AG04450 (cell line): ENCODE measurements around the gene INO80E. TPM values are rescaled to one million over a fixed set of nuclear protein-coding genes. Genes with fewer than 3 reads are reported as not detected.

Source experiments
- CTCF ChIA-PET: fragments of 300-600, 350-600 bp; formaldehyde crosslinking; extraction: SDS; loops from one replicate; lab custom pipeline; 2022; ENCODE audit warnings: antibody characterized with exemption, inconsistent platforms; lab: Charles Lee
- POLR2A ChIA-PET: fragments of 350-600 bp; formaldehyde crosslinking; extraction: SDS; loops from one replicate; lab custom pipeline; 2021; ENCODE audit warnings: antibody characterized with exemption, inconsistent platforms; lab: Yijun Ruan, JAX
- DNase-seq: peaks from one replicate; pipeline ENCODE4 v3.0.0-alpha.2; 2011; ENCODE audit warnings: low read depth, low spot score
- H3K27ac ChIP-seq: one replicate; pipeline ENCODE4 v1.5.1; 2012; ENCODE audit warnings: low read depth, low read length, control low read depth
- H3K27me3 ChIP-seq: one replicate; pipeline ENCODE4 v1.6.0; 2012; ENCODE audit warnings: low read length; ENCODE audit not compliant: control insufficient read depth, insufficient read depth
- H3K4me3 ChIP-seq: 2 replicates; pipeline ENCODE4 v1.5.1; 2011; ENCODE audit warnings: mild to moderate bottlenecking, low read depth, low read length, control low read depth
- H3K9me3 ChIP-seq: 2 replicates; pipeline ENCODE4 v1.5.1; 2012; ENCODE audit warnings: low read length; ENCODE audit not compliant: control insufficient read depth, insufficient read depth
- CTCF ChIP-seq: IDR thresholded peaks from 2 replicates; pipeline ENCODE4 v1.5.1; 2011; ENCODE audit warnings: low read depth, low read length, control low read depth, inconsistent platforms
- polyA plus RNA-seq: library from polyadenylated mRNA; depleted of rRNA; stranded (reverse); fragments of >200 nt; gene quantifications from 2 replicates; pipeline ENCODE4 v1.2.3, GENCODE V29; 2011

Gene INO80E
- polyA plus RNA-seq, 1 experiment: 27.3 TPM

GRCh38 chr16:29988346-29989075 is 7.5 kb upstream of the INO80E start:
- ChIA-PET CTCF (interaction anchor here (0.6 kb wide), 1 partner anchor 16 kb away, joined by 9 read pairs; no protein-coding TSS in a partner anchor), POLR2A (no interaction called here)
- no peaks in the 10 kb centered on the region; the same call in 1 of the 2 replicates for H3K9me3 ChIP-seq
- H3K27ac ChIP-seq: no peak overlapping the region
- no peak for DNase-seq
- TF ChIP-seq CTCF: no peak
- no peak overlapping the region for H3K4me3 ChIP-seq
- no peaks in the 10 kb centered on the region for H3K27me3 ChIP-seq

GRCh38 chr16:29989111-29989858 is 6.8 kb upstream of the INO80E start:
- H3K9me3 ChIP-seq: no peaks in the 10 kb centered on the region; the same call in 1 of the 2 replicates
- no peak for DNase-seq
- TF ChIP-seq CTCF: no peak
- H3K4me3 ChIP-seq: no peak overlapping the region
- no peaks in the 10 kb centered on the region for H3K27me3 ChIP-seq
- ChIA-PET POLR2A (no interaction called here), CTCF (interaction anchor here (0.6 kb wide), 1 partner anchor 15 kb away, joined by 9 read pairs; no protein-coding TSS in a partner anchor)
- no peak overlapping the region for H3K27ac ChIP-seq

GRCh38 chr16:29990034-29990433 is 6.0 kb upstream of the INO80E start:
- no peaks in the 10 kb centered on the region for H3K27me3 ChIP-seq
- no peak overlapping the region for H3K4me3 ChIP-seq
- TF ChIP-seq CTCF: no peak
- POLR2A ChIA-PET: no interaction called here
- CTCF ChIA-PET: no interaction called here
- DNase-seq: no peak
- no peak overlapping the region for H3K27ac ChIP-seq
- H3K9me3 ChIP-seq: no peaks in the 10 kb centered on the region; the same call in 1 of the 2 replicates

GRCh38 chr16:29990883-29991570 is 5.0 kb upstream of the INO80E start:
- ChIA-PET POLR2A (no interaction called here), CTCF (no interaction called here)
- Histone ChIP-seq H3K9me3 (no peaks in the 10 kb centered on the region; the same call in 1 of the 2 replicates), H3K4me3 (no peak overlapping the region), H3K27me3 (no peaks in the 10 kb centered on the region), H3K27ac (no peak overlapping the region)
- no peak for TF ChIP-seq CTCF
- no peak for DNase-seq

GRCh38 chr16:29991571-29991904 is 4.5 kb upstream of the INO80E start:
- CTCF ChIA-PET: no interaction called here

More at GRCh38 chr16:29991571-29991904, 4.5 kb upstream of the INO80E start:
- Histone ChIP-seq H3K27me3 (no peaks in the 10 kb centered on the region), H3K9me3 (no peaks in the 10 kb centered on the region; the same call in 1 of the 2 replicates), H3K27ac (no peak overlapping the region), H3K4me3 (no peak overlapping the region)
- DNase-seq: no peak
- no peak for TF ChIP-seq CTCF
- POLR2A ChIA-PET: no interaction called here
